Ectodermal cell (in vitro differentiated cells): ENCODE data around the gene KPNA3.

Experiments used
- H3K27ac ChIP-seq: 2 replicates; pipeline ENCODE4 v1.7.0; 2013; ENCODE audit warnings: mild to moderate bottlenecking, low read depth, low read length; ENCODE audit not compliant: insufficient read depth, poor library complexity, severe bottlenecking
- H3K27me3 ChIP-seq: 2 replicates; pipeline ENCODE4 v1.7.0; 2013; ENCODE audit warnings: mild to moderate bottlenecking, low read length; ENCODE audit not compliant: insufficient read depth, control insufficient read depth, poor library complexity, severe bottlenecking
- H3K36me3 ChIP-seq: one replicate; pipeline ENCODE4 v1.7.0; 2013; ENCODE audit warnings: low read length; ENCODE audit not compliant: control insufficient read depth, insufficient read depth
- H3K4me1 ChIP-seq: one replicate; pipeline ENCODE4 v1.7.0; 2013; ENCODE audit warnings: low read length; ENCODE audit not compliant: control insufficient read depth, insufficient read depth
- H3K4me3 ChIP-seq: 2 replicates; pipeline ENCODE4 v1.7.0; 2013; ENCODE audit warnings: low read depth, low read length, control low read depth; ENCODE audit not compliant: insufficient read depth
- H3K9me3 ChIP-seq: 2 replicates; pipeline ENCODE4 v1.7.0; 2013; ENCODE audit warnings: mild to moderate bottlenecking, low read length, moderate library complexity; ENCODE audit not compliant: control insufficient read depth
- WGBS, 2 experiments: methylation state at CpG; one replicate each; pipeline ENCODE4 v1.1.7; 2013; ENCODE audit warnings: missing lambda C conversion rate in 2 of 2; 5-methylcytosine and 5-hydroxymethylcytosine counted together

The KPNA3 gene

DNA sequence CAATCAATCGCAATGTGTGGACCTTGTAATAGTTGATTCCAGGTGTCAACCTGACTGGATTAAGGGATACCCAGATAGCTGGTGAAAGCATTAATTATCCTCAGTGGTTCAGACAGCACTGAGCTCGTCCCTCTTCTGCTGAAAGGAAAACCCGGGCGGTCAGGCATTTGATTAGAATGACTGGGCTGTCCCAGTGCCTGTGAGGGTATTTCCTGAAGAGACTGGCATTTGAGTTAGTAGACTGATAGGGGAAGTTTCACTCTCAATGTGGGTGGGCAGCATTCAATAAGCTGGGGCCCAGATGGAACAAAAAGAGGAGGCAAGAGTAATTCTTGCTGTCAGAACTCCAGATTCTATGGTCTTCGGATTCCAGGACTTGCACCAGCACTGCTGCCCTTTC lies 31.9 kb downstream of the KPNA3 start:
- no peak overlapping the region for H3K4me3 ChIP-seq
- H3K27me3 ChIP-seq: no peaks in the 10 kb centered on the region
- 93 to 99% methylated on average over 5 of the region's 5 CpGs for WGBS, 2 experiments
- no peaks in the 10 kb centered on the region for H3K36me3 ChIP-seq
- H3K4me1 ChIP-seq: no peaks in the 10 kb centered on the region
- no peaks in the 10 kb centered on the region for H3K9me3 ChIP-seq
- no peak overlapping the region for H3K27ac ChIP-seq

DNA sequence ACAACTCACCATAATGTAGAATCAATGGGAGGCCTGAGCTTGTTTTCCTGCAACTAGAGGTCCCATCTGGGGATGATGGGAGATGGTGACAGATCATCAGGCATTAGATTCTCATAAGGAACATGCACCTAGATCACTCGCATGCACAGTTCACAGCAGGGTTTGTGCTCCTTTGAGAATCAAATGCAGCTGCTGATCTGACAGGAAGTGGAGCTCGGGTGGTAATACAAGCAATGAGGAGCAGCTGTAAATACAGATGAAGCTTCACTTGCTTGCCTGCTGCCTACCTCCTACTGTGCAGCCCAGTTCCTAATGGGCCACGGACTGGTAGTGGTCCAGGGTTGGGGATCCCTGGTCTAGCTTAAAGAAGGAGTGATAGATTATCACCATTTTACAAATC lies 33.0 kb downstream of the KPNA3 start:
- Histone ChIP-seq H3K27me3 (no peaks in the 10 kb centered on the region), H3K27ac (no peak overlapping the region), H3K9me3 (no peaks in the 10 kb centered on the region), H3K4me3 (no peak overlapping the region), H3K36me3 (no peaks in the 10 kb centered on the region), H3K4me1 (no peaks in the 10 kb centered on the region)
- 95% methylated on average over 3 of the region's 3 CpGs for WGBS, 2 experiments

DNA sequence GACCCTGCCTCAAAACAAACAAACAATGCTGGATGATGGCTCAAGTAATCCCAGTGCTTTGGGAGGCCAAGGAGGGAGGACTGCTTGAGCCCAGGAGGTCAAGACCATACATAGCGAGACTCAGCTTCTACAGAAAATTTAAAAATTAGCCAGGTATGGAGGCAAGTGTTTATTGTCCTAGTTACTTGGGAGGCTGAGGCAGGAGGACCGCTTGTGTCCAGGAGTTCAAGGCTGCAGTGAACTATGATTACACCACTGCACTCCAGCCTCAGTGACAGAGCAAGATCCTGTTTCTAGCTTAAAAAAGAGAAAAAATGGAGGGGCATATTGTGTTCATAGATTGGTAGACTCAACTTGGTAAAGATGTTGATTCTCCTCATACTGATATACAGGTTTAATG lies 36.2 kb downstream of the KPNA3 start:
- Histone ChIP-seq H3K27ac (no peak overlapping the region), H3K4me1 (no peaks in the 10 kb centered on the region), H3K36me3 (no peaks in the 10 kb centered on the region), H3K4me3 (no peak overlapping the region), H3K27me3 (no peaks in the 10 kb centered on the region), H3K9me3 (no peaks in the 10 kb centered on the region)
- WGBS, 2 experiments: 74% methylated on average over 2 of the region's 2 CpGs

DNA sequence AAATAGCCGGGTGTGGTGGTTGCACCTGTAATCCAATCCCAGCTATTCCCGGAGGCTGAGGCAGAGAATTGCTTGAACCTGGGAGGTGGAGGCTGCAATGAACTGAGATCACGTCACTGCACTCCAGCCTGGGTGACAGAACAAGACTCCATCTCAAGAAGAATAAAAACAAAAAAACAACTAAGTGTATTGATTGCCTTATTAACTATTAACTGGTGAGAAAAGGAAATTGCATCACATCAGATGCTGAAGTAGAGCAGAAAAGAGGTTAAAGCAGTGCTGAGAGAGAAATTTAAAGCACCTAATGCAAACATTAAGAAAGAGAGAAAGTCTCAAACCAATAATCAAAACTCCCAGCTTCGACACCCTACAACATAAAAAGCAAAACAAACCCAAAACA lies 38.3 kb downstream of the KPNA3 start:
- Histone ChIP-seq H3K27me3 (no peaks in the 10 kb centered on the region), H3K4me1 (no peaks in the 10 kb centered on the region), H3K27ac (no peak overlapping the region), H3K36me3 (no peaks in the 10 kb centered on the region), H3K9me3 (no peaks in the 10 kb centered on the region), H3K4me3 (no peak overlapping the region)
- WGBS, 2 experiments: 96 to 100% methylated on average over 3 to 4 of the region's 4 CpGs

DNA sequence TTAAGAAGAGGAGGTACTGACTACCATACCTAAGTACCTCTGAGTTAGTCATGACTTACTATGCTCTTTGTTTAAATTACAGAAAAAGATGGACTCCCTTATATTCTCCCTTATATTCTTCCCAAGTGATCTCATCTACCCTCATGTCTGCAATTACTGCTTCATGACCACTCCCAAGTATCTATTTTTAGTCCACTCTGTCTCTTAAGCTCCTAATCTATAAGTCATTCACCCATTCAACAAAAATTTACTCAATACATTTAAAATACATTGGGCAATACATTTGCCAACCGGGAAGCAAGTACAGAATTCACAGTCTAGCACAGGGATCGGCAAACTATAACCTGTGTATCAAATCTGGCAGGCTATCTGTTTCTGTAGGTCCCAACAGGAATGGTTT lies 42.6 kb downstream of the KPNA3 start:
- WGBS, 2 experiments: 97% methylated on average over 2 of the region's 2 CpGs
- H3K9me3 ChIP-seq: no peaks in the 10 kb centered on the region
- no peaks in the 10 kb centered on the region for H3K27me3 ChIP-seq
- H3K4me1 ChIP-seq: no peaks in the 10 kb centered on the region
- H3K4me3 ChIP-seq: no peak overlapping the region
- no peak overlapping the region for H3K27ac ChIP-seq
- no peaks in the 10 kb centered on the region for H3K36me3 ChIP-seq

DNA sequence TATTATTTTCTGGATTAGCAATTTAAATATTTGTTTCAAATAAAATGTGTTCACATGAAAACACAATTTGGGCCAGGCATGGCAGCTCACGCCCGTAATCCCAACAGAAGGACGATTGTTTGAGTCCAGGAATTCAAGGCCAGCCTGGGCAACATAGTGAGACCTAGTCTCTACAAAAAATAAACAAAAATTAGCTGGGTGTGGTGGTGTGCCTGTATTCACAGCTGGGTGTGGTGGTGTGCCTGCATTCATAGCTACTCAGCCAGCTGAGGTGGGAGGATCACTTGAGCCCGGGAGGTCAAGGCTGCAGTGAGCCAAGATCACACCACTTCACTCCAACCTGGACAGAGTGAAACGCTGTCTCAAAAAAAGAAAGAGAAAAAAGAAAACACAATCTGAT lies 46.4 kb downstream of the KPNA3 start:
- peaks cover 3% of the 10 kb centered on the region for H3K36me3 ChIP-seq
- WGBS, 2 experiments: 92 to 93% methylated on average over 4 to 5 of the region's 5 CpGs
- H3K9me3 ChIP-seq: no peaks in the 10 kb centered on the region
- no peaks in the 10 kb centered on the region for H3K4me1 ChIP-seq
- no peak overlapping the region for H3K4me3 ChIP-seq
- no peak overlapping the region for H3K27ac ChIP-seq
- no peaks in the 10 kb centered on the region for H3K27me3 ChIP-seq

DNA sequence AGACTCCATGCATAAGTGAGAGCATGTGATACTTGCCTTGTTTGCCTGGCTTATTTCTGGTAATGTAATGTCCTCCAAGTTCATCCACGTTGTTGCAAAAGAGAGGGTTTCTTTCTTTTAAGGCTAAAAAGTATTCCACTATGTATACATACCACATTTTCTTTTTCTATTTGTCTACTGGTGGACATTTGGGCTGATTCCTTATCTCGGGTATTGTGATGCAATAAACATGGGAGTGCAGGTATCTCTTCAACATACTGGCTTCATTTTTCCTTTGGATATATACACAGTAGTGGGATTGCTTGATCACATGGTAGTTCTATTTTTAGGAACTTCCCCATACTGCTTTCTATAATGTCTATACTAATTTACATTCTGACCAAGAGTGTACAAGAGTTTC lies 51.6 kb downstream of the KPNA3 start:
- H3K4me1 ChIP-seq: no peaks in the 10 kb centered on the region
- WGBS, 2 experiments: 100% methylated on average over 1 to 2 of the region's 2 CpGs
- H3K36me3 ChIP-seq: peaks cover 7% of the 10 kb centered on the region
- no peak overlapping the region for H3K27ac ChIP-seq
- no peak overlapping the region for H3K4me3 ChIP-seq
- no peaks in the 10 kb centered on the region for H3K27me3 ChIP-seq
- H3K9me3 ChIP-seq: no peaks in the 10 kb centered on the region

DNA sequence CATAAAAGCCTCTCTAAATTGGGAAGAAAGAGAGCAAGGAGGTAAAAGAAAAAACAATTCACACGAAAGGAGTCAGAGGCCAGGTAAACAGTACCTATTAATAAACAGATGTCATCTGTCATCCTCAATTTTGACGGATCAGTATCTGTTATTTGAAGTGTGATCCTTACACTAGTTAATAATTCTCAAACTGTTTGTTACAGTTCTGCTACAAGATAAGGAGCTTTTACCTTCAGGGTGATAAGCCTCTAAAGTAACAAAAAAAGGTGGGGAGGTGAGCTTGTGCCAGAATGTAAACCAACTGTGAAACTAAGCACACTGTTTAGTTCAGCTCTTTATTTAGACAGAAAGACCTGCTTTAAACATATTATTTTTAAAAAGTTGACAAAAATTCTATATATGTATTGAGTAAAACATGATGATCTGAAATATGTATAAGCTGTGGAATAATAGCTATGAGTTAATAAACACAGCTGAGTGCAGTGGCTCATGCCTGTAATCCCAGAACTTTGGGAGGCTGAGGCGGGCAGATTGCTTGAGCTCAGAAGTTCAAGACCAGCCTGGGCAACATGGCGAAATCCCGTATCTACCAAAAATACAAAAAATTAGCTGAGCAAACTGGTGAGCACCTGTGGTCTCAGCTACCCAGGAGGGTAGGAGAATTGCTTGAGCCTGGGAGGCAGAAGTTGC lies 52.8 kb downstream of the KPNA3 start:
- H3K4me1 ChIP-seq: no peaks in the 10 kb centered on the region
- no peaks in the 10 kb centered on the region for H3K27me3 ChIP-seq
- H3K4me3 ChIP-seq: no peak overlapping the region
- WGBS, 2 experiments: 90 to 95% methylated on average over 5 of the region's 5 CpGs
- H3K9me3 ChIP-seq: no peaks in the 10 kb centered on the region
- H3K36me3 ChIP-seq: peaks cover 7% of the 10 kb centered on the region
- H3K27ac ChIP-seq: no peak overlapping the region

DNA sequence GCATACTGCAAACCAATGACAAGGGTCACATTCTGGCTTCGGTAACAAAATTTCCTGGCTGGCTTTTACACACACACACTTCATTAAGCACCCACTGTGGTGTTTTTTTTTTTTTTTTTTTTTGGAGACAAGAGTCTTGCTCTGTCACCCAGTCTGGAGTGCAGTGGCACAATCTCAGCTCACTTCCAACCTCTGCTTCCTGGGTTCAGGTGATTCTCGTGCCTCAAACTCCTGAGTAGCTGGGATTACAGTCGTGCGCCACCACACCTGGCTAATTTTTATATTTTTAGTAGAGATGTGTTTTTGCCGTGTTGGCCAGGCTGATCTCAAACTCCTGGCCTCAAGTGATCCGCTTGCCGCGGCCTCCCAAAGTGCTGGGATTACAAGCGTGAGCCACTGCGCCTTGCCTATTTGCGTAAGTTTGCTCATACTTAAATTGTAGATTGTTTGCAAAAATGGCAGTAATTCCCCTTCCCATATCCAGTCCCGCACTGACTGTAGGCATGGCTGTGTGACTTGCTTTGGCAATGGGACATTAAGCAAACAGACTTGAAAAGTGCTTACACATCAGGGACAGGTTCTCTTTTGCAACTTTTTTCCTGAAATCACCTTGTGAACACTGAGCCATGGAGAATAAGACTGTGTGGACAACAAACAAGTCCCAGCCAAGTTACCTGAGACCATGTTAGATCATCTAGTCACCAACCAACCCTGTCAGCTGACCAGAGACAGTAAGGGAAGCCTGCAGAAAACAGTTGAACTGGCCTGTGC lies 59.1 kb downstream of the KPNA3 start:
- H3K27ac ChIP-seq: no peak overlapping the region
- H3K36me3 ChIP-seq: no peaks in the 10 kb centered on the region
- H3K4me3 ChIP-seq: no peak overlapping the region
- no peaks in the 10 kb centered on the region for H3K4me1 ChIP-seq
- no peaks in the 10 kb centered on the region for H3K27me3 ChIP-seq
- H3K9me3 ChIP-seq: no peaks in the 10 kb centered on the region
- 89 to 90% methylated on average over 11 to 12 of the region's 12 CpGs for WGBS, 2 experiments

DNA sequence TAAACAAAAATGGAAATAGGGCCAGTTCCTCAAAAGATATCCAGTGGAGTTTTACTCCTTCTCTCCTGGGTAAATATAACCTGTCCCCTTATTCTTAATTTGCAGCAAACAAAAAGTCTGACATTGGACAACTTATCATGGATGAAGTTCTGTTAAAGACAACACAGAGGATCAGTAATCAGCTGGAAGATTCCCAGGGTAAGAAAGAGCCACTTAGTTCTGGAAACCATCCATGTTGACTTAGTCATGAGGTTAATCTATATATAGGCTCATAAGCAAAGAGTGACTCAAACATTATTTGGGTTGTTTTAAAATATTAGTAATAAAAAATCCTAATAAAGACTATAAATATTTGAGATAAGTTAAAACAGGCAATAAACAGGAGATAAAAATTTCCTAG lies 60.7 kb downstream of the KPNA3 start:
- H3K27me3 ChIP-seq: no peaks in the 10 kb centered on the region
- no peaks in the 10 kb centered on the region for H3K9me3 ChIP-seq
- H3K4me3 ChIP-seq: no peak overlapping the region
- no peaks in the 10 kb centered on the region for H3K4me1 ChIP-seq
- no peaks in the 10 kb centered on the region for H3K36me3 ChIP-seq
- no peak overlapping the region for H3K27ac ChIP-seq
